HCT116 (cell line): ENCODE measurements around the gene FAT1.

Source experiments
- EZH2 ChIP-seq: fragments of 200-600 bp; sonication (generic); IDR thresholded peaks from 2 replicates; pipeline ENCODE4 v1.6.1; 2017; ENCODE audit warnings: antibody characterized with exemption, mixed run types
- POLR2A ChIP-seq: IDR thresholded peaks from 2 replicates; pipeline ENCODE4 v1.7.0; 2011; ENCODE audit warnings: borderline replicate concordance; ENCODE audit not compliant: insufficient read depth, insufficient read length; ENCODE audit errors: extremely low read depth
- RAD21 ChIP-seq: IDR thresholded peaks from 2 replicates; pipeline ENCODE4 v1.6.1; 2012; ENCODE audit warnings: low read depth, mild to moderate bottlenecking
- REST ChIP-seq: IDR thresholded peaks from 2 replicates; pipeline ENCODE4 v1.6.1; 2012; ENCODE audit warnings: low read depth
- SIN3A ChIP-seq: IDR thresholded peaks from 2 replicates; pipeline ENCODE4 v1.6.1; 2012; ENCODE audit warnings: low read depth
- SP1 ChIP-seq: IDR thresholded peaks from 2 replicates; pipeline ENCODE4 v1.6.1; 2012; ENCODE audit warnings: low read depth
- TF ChIP-seq, protein P1 (sequence below), 3 experiments: fragments of 200-600 bp in 1 of 3; sonication (generic) in 1 of 3; IDR thresholded peaks in 2 of 3; conservative IDR thresholded peaks in 1 of 3; 2 replicates each; pipeline ENCODE4 v1.5.1; 2012 to 2017; ENCODE audit warnings: low read depth in 2 of 3, low read length in 2 of 3, antibody characterized with exemption in 1 of 3, borderline replicate concordance in 1 of 3, control low read depth in 1 of 3, mild to moderate bottlenecking in 1 of 3, mixed read lengths in 1 of 3, mixed run types in 1 of 3, moderate library complexity in 1 of 3; ENCODE audit not compliant: insufficient read depth in 1 of 3
- TF ChIP-seq, protein P2 (sequence below): IDR thresholded peaks from 2 replicates; pipeline ENCODE4 v1.6.1; 2012

- no peak for TF ChIP-seq EZH2
- no peak for TF ChIP-seq POLR2A
- no peak for TF ChIP-seq REST
- TF ChIP-seq SP1: no peak
- no peak for TF ChIP-seq SIN3A
- TF ChIP-seq, protein P1, sequence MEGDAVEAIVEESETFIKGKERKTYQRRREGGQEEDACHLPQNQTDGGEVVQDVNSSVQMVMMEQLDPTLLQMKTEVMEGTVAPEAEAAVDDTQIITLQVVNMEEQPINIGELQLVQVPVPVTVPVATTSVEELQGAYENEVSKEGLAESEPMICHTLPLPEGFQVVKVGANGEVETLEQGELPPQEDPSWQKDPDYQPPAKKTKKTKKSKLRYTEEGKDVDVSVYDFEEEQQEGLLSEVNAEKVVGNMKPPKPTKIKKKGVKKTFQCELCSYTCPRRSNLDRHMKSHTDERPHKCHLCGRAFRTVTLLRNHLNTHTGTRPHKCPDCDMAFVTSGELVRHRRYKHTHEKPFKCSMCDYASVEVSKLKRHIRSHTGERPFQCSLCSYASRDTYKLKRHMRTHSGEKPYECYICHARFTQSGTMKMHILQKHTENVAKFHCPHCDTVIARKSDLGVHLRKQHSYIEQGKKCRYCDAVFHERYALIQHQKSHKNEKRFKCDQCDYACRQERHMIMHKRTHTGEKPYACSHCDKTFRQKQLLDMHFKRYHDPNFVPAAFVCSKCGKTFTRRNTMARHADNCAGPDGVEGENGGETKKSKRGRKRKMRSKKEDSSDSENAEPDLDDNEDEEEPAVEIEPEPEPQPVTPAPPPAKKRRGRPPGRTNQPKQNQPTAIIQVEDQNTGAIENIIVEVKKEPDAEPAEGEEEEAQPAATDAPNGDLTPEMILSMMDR (IDR thresholded peaks at IDR 0.05 in 2 of 3, conservative IDR thresholded peaks at IDR 0.05 in 1 of 3; ENCODE audit: borderline replicate concordance in 1 of 3, insufficient read depth in 1 of 3, low read depth in 2 of 3, low read length in 2 of 3): no peak
- no peak for TF ChIP-seq RAD21
- TF ChIP-seq, protein P2, sequence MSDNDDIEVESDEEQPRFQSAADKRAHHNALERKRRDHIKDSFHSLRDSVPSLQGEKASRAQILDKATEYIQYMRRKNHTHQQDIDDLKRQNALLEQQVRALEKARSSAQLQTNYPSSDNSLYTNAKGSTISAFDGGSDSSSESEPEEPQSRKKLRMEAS: no peak
Observed at GRCh38 chr4:186709517-186709916, 14.1 kb downstream of the FAT1 start.
